K562 (cell line): ENCODE measurements around the gene STS. TPM values are rescaled to one million over a fixed set of nuclear protein-coding genes. Genes with fewer than 3 reads are reported as not detected.
A peak's percentile ranks its signal among the peaks of the same experiment; 100 is the strongest.

ENCODE experiments used
- CEBPG ChIP-seq, 3 experiments: fragments of 200-800 bp in 1 of 3; sonication (Bioruptor generic) in 1 of 3; sonication (generic) in 1 of 3; formaldehyde crosslinking in 1 of 3; IDR thresholded peaks in 2 of 3; conservative IDR thresholded peaks in 1 of 3; 2 replicates each; pipeline versions ENCODE4 v1.6.1 to v1.8.0; 2016 to 2022; ENCODE audit warnings: missing compliant biosample characterization in 2 of 3, missing genetic modification characterization in 2 of 3, mild to moderate bottlenecking in 1 of 3, missing genetic modification reagents in 1 of 3
- GABPA ChIP-seq: fragments of 200-800 bp; sonication (Bioruptor generic); conservative IDR thresholded peaks from 2 replicates; pipeline ENCODE4 v1.6.1; 2016; ENCODE audit warnings: low read depth, missing genetic modification characterization, missing compliant biosample characterization
- KDM1A ChIP-seq, 2 experiments: fragments of 450-650 bp; IDR thresholded peaks; 2 replicates each; pipeline ENCODE4 v1.6.1; 2016; ENCODE audit warnings: mild to moderate bottlenecking in 2 of 2
- MGA ChIP-seq: fragments of 450-650 bp; IDR thresholded peaks from 2 replicates; pipeline ENCODE4 v1.6.1; 2016; ENCODE audit warnings: mild to moderate bottlenecking, moderate library complexity
- POLR2G ChIP-seq: fragments of 200-400 bp; formaldehyde crosslinking; IDR thresholded peaks from 2 replicates; pipeline ENCODE4 v1.6.1; 2017; ENCODE audit warnings: low read depth, mild to moderate bottlenecking, antibody characterized with exemption, low read length, moderate library complexity
- RBM22 ChIP-seq: fragments of 200-400 bp; formaldehyde crosslinking; IDR thresholded peaks from 2 replicates; pipeline ENCODE4 v1.6.1; 2018; ENCODE audit warnings: low read length, low read depth; ENCODE audit not compliant: poor library complexity, severe bottlenecking
- SPI1 ChIP-seq: IDR thresholded peaks from 2 replicates; pipeline ENCODE4 v1.6.1; 2011; ENCODE audit warnings: low read depth, low read length, control low read depth, borderline replicate concordance
- polyA plus RNA-seq, 8 experiments: library from polyadenylated mRNA; depleted of rRNA in 4 of 8; stranded (reverse) in 5 of 8; unstranded in 3 of 8; fragments of >200 nt; fragmentation: Nextera tagmentation in 2 of 8; fragmentation: Illumina TruSeq in 1 of 8; extraction: Ambion mirVana in 2 of 8; extraction: Trizol in 1 of 8; gene quantifications; 2 replicates each; pipeline versions ENCODE4 v1.2.1 to v1.2.3, GENCODE V29; 2011 to 2014; ENCODE audit warnings: inconsistent platforms in 1 of 8, missing spikeins in 1 of 8
- total RNA-seq, 7 experiments: library from RNA; depleted of rRNA in 6 of 7; stranded (reverse); fragments of >200 nt in 6 of 7; fragmentation: Illumina TruSeq in 2 of 7; extraction: Trizol in 2 of 7; gene quantifications; 2 replicates each; pipeline versions ENCODE4 v1.2.1 to v1.2.3, GENCODE V29; 2011 to 2021; ENCODE audit warnings: low replicate concordance in 1 of 7
- TF ChIP-seq, protein P1 (sequence below): fragments of 200-800 bp; sonication (Bioruptor generic); IDR thresholded peaks from 2 replicates; pipeline ENCODE4 v1.6.1; 2017; ENCODE audit warnings: missing genetic modification characterization, missing compliant biosample characterization
- TF ChIP-seq, protein P2 (sequence below): sonication (generic); formaldehyde crosslinking; IDR thresholded peaks from 2 replicates; pipeline ENCODE4 v1.8.0; 2022; ENCODE audit warnings: missing genetic modification reagents, mild to moderate bottlenecking, borderline replicate concordance

Gene STS
- total and polyA plus RNA-seq, 9 of the 15 experiments (the other 6 are each of a cell fraction or from before 2014, with no cell fraction given) = 0.14 to 1.3 (median 0.63) TPM

DNA sequence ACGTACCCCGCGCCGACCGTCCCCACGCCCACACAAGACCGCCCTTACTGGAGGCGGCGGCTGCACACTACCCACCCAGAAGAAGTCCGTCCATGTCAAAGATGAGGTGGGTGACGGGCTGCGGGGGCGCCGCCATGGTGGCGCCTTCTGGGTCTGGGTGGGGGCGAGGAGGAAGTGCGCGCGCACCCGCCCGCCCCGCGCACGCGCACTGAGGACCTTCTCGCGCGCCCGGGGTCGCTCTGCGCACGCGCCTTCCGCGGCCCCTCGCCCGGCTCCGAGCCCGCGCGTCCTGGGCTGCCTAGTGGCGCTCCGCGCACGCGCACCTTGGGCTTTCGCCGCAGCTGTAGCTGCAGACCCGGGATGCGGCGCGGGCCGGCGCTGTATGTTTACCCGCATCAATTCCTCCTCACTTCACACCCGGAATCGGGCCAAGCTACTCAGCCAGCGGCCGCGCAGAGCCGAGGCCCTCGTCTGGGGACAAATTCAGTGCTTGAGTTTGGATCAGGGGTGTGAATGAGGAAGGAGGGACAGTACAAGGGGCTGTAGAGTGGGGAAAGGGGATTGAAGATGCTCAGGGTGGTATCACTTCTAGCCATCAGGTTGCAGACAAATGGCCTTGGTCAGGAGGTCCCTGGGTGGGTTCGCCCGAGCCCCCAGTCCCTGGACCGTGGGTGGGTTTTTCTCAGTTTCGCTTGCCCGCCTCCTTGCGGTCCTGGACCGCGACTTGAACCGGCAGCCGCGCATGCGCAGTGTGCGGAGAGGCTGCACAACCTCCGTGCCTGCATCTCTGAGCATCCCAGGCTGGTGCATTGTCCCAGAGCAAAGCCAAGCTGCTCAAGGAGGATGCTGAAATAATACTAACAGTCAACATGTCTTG, 704 bp downstream of the STS start, which contains the start of gene PUDP (continued):
- TF ChIP-seq MGA = peak; percentile 35; the same call in 1 of the 2 replicates
- TF ChIP-seq, protein P1, sequence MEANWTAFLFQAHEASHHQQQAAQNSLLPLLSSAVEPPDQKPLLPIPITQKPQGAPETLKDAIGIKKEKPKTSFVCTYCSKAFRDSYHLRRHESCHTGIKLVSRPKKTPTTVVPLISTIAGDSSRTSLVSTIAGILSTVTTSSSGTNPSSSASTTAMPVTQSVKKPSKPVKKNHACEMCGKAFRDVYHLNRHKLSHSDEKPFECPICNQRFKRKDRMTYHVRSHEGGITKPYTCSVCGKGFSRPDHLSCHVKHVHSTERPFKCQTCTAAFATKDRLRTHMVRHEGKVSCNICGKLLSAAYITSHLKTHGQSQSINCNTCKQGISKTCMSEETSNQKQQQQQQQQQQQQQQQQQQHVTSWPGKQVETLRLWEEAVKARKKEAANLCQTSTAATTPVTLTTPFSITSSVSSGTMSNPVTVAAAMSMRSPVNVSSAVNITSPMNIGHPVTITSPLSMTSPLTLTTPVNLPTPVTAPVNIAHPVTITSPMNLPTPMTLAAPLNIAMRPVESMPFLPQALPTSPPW (CRISPR knock-in tag) = peak; percentile 84
- TF ChIP-seq GABPA = peak; percentile 65
- TF ChIP-seq POLR2G = peak; percentile 83
- 0 out of 2 replicates have a peak, but pooled peaks have one; percentile 3 for TF ChIP-seq SPI1
- TF ChIP-seq, protein P2, sequence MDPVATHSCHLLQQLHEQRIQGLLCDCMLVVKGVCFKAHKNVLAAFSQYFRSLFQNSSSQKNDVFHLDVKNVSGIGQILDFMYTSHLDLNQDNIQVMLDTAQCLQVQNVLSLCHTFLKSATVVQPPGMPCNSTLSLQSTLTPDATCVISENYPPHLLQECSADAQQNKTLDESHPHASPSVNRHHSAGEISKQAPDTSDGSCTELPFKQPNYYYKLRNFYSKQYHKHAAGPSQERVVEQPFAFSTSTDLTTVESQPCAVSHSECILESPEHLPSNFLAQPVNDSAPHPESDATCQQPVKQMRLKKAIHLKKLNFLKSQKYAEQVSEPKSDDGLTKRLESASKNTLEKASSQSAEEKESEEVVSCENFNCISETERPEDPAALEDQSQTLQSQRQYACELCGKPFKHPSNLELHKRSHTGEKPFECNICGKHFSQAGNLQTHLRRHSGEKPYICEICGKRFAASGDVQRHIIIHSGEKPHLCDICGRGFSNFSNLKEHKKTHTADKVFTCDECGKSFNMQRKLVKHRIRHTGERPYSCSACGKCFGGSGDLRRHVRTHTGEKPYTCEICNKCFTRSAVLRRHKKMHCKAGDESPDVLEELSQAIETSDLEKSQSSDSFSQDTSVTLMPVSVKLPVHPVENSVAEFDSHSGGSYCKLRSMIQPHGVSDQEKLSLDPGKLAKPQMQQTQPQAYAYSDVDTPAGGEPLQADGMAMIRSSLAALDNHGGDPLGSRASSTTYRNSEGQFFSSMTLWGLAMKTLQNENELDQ (CRISPR knock-in tag) = no peak
- peak; percentile 38 to 48; a peak in 1 of 4 replicates for TF ChIP-seq KDM1A (IDR thresholded peaks at IDR 0.05)
- TF ChIP-seq RBM22 = no peak
- no peak for TF ChIP-seq CEBPG (CRISPR knock-in tag; IDR thresholded peaks at IDR 0.05)
- TF ChIP-seq CEBPG (tag; conservative IDR thresholded peaks at IDR 0.05 in 1 of 2, IDR thresholded peaks at IDR 0.05 in 1 of 2) = no peak
